ENCODE measurements around the gene CDHR1. TPM values are rescaled to one million over a fixed set of nuclear protein-coding genes. Genes with fewer than 3 reads are reported as not detected.
A peak's percentile ranks its signal among the peaks of the same experiment; 100 is the strongest.
"Not testable (repeated sequence)": the region's sequence is repeated elsewhere in the genome, so short reads cannot be mapped to it uniquely, and the experiment has no call there.

The CDHR1 gene
- 1.4 and 2.7 TPM in 2 replicates for total RNA-seq (ENCODE audit: low replicate concordance)

- Mint-ChIP-seq H3K27me3 (ENCODE audit: insufficient read depth, low read depth) (peaks cover 40% of the 10 kb centered on the region), H3K4me1 (peaks cover 10% of the 10 kb centered on the region), H3K4me3 (peak within 1 kb of the TSS; percentile 81), H3K27ac (no peak within 1 kb of the TSS), H3K36me3 (no peaks in the 10 kb centered on the region), H3K9me3 (peaks cover 2% of the 10 kb centered on the region)
- peak within 1 kb of the TSS; percentile 71 for H3K4me3 ChIP-seq
- H2AFZ ChIP-seq (replicated peaks), result peak within 1 kb of the TSS; percentile 85
- H3K79me2 ChIP-seq (ENCODE audit: low read depth), result no peaks in the 10 kb centered on the region
- peaks cover 47% of the 10 kb centered on the region for H3K27me3 ChIP-seq
- peak; percentile 72 for TF ChIP-seq EZH2phosphoT487 (IDR thresholded peaks at IDR 0.05)
- TF ChIP-seq EZH2 (IDR thresholded peaks at IDR 0.05), result peak; percentile 61
- TF ChIP-seq CTCF (IDR thresholded peaks at IDR 0.05), result peak; percentile 15
- no peak within 1 kb of the TSS for H3K27ac ChIP-seq
- no peaks in the 10 kb centered on the region for H3F3A ChIP-seq (ENCODE audit: low read depth)
- H3K4me1 ChIP-seq, result no peaks in the 10 kb centered on the region
- peak within 1 kb of the TSS; percentile 100 for H3K4me2 ChIP-seq
- H3K36me3 ChIP-seq, result no peaks in the 10 kb centered on the region
- DNase-seq (ENCODE audit: low spot score), result peak; percentile 90
- H4K20me1 ChIP-seq (ENCODE audit: low read depth), result no peaks in the 10 kb centered on the region
- H3K9me3 ChIP-seq (ENCODE audit: low read depth), result no peaks in the 10 kb centered on the region
- no peak within 1 kb of the TSS for H3K9ac ChIP-seq
These were observed at the start of gene CDHR1 for GRCh38 chr10:84194424-84195043. CDHR1 (plus strand) TSS chr10:84194537; CDS start chr10:84194761, 224 bp downstream.

GRCh38 chr10:84147347-84147746 is 47.0 kb upstream of the CDHR1 start:
- TF ChIP-seq EZH2 (IDR thresholded peaks at IDR 0.05) (no peak), EZH2phosphoT487 (IDR thresholded peaks at IDR 0.05) (no peak), CTCF (IDR thresholded peaks at IDR 0.05) (no peak)
- H3K79me2 ChIP-seq (ENCODE audit: low read depth), result no peaks in the 10 kb centered on the region
- no peak overlapping the region for H3K4me3 Mint-ChIP-seq
- H3F3A ChIP-seq (ENCODE audit: low read depth), result peaks cover 14% of the 10 kb centered on the region
- peaks cover 18% of the 10 kb centered on the region for H3K36me3 Mint-ChIP-seq
- no peaks in the 10 kb centered on the region for H3K4me1 ChIP-seq
- no peaks in the 10 kb centered on the region for H3K9me3 ChIP-seq (ENCODE audit: low read depth)
- no peaks in the 10 kb centered on the region for H3K4me1 Mint-ChIP-seq
- H3K27me3 Mint-ChIP-seq (ENCODE audit: insufficient read depth, low read depth), result no peaks in the 10 kb centered on the region
- H3K4me3 ChIP-seq, result no peak overlapping the region
- no peaks in the 10 kb centered on the region for H3K9me3 Mint-ChIP-seq
- H3K36me3 ChIP-seq, result peaks cover 22% of the 10 kb centered on the region
- H3K27me3 ChIP-seq, result no peaks in the 10 kb centered on the region
- DNase-seq (ENCODE audit: low spot score), result no peak
- no peak overlapping the region for H3K27ac Mint-ChIP-seq
- H3K9ac ChIP-seq, result no peak overlapping the region
- H4K20me1 ChIP-seq (ENCODE audit: low read depth), result no peaks in the 10 kb centered on the region
- no peak overlapping the region for H3K4me2 ChIP-seq
- no peak overlapping the region for H2AFZ ChIP-seq (replicated peaks)
- H3K27ac ChIP-seq, result no peak overlapping the region

GRCh38 chr10:84148006-84148597 is 46.2 kb upstream of the CDHR1 start:
- not testable (repeated sequence) for H3K9me3 Mint-ChIP-seq; H3K27ac Mint-ChIP-seq; H2AFZ ChIP-seq (replicated peaks); H3K27ac ChIP-seq; H3K4me1 ChIP-seq; H3K79me2 ChIP-seq (ENCODE audit: low read depth); H3K27me3 Mint-ChIP-seq (ENCODE audit: insufficient read depth, low read depth); H3K9ac ChIP-seq; H3K9me3 ChIP-seq (ENCODE audit: low read depth); H3K4me3 ChIP-seq; H4K20me1 ChIP-seq (ENCODE audit: low read depth); H3K4me1 Mint-ChIP-seq; H3K27me3 ChIP-seq; H3K4me3 Mint-ChIP-seq; H3K4me2 ChIP-seq
- Histone ChIP-seq H3K36me3 (peaks cover 22% of the 10 kb centered on the region), H3F3A (ENCODE audit: low read depth) (peaks cover 14% of the 10 kb centered on the region)
- peak; percentile 71 for TF ChIP-seq CTCF (IDR thresholded peaks at IDR 0.05)
- peak; percentile 50 for DNase-seq (ENCODE audit: low spot score)
- H3K36me3 Mint-ChIP-seq, result peaks cover 21% of the 10 kb centered on the region

All from neural progenitor cell (in vitro differentiated cells).